GM21360 (cell line): ENCODE data around the gene SLC28A2.
A peak's percentile ranks its signal among the peaks of the same experiment; 100 is the strongest.
"Not testable (repeated sequence)": the region's sequence is repeated elsewhere in the genome, so short reads cannot be mapped to it uniquely, and the experiment has no call there.

Source experiments
- ATAC-seq: cut with Tn5 transposase; IDR thresholded peaks from one replicate; pipeline ENCODE4 v1.9.1; 2021; ENCODE audit warnings: mild to moderate bottlenecking, moderate library complexity; ENCODE audit not compliant: unreplicated experiment

The SLC28A2 gene

DNA sequence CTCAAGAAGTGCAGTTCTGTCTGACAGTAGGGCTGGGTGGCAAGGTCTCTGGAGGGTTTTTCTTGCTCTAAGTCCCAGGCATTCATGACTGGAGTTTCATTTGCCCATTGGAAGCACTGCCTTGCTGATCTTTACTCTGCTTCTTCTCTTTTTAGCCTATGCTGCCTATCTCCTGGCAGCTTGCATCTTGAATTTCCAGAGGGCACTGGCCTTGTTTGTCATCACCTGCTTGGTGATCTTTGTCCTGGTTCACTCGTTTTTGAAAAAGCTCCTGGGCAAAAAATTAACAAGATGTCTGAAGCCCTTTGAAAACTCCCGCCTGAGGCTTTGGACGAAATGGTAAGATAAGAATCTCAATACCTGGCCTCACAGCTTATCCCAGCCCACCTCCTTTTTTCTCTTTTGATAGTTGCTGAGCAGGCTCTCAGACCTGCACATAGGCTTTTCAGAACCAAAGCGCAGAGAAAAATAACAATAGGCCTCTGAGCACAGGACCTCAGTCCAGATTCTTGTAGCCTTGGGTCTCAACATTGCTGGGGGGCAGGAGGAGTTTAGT, 10.9 kb downstream of the SLC28A2 start:
- no peak for ATAC-seq

GRCh38 chr15:45263854-45264253, 11.8 kb downstream of the SLC28A2 start:
- ATAC-seq, result no peak

- no peak for ATAC-seq
These were observed 13.5 kb downstream of the SLC28A2 start for GRCh38 chr15:45265506-45265905.

DNA sequence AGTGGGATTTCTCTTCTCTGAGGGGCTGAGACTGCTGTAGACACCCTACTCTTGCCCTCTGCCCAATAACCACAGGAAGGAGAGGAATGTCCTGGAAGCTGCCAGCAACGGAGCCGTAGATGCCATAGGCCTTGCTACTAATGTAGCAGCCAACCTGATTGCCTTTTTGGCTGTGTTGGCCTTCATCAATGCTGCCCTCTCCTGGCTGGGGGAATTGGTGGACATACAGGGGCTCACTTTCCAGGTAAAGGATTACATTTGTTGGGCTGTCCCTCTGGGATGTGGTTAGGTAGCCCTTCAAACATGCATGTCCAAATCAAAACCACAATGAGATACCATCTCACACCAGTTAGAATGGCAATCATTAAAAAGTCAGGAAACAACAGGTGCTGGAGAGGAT, 16.1 kb downstream of the SLC28A2 start:
- ATAC-seq, result no peak

- ATAC-seq, result no peak
These were observed 22.8 kb downstream of the SLC28A2 start for GRCh38 chr15:45274636-45275380.

- no peak for ATAC-seq
These were observed 24.8 kb downstream of the SLC28A2 start for GRCh38 chr15:45276831-45277230.

DNA sequence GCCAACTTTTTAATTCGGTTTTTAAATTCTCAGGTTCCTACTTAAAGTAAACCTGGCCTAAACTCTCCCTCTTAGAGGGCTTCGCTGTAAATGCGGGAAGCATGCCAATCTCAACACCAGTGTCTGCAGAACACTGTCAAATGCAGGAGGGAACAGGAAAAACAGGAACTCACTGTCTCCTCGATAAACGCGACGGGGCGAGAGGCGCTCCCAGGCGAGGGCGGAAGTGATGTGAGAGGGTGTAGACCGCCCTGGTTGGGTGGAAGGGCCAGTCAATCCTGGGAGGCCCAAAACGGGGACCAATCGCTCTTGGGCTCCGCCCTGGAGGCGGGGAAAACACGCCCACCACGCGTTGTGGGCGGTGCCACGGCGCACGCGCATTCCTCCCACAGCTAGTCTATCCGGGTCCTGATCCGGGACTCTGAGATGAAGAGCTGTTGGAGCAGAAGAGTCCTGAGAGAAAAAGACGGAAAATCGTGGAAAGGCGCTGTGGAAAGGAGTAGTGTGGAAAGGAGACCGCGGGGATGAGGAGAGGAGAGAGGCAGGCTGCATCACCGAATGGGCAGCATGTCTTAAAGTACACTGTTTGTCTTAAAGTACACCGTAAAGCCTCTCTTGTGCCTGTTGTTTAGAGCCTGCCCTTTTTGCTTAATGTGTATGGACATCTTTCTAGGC, 27.1 kb downstream of the SLC28A2 start:
- ATAC-seq, result peak; percentile 100

- ATAC-seq, result no peak
These were observed 33.4 kb downstream of the SLC28A2 start for GRCh38 chr15:45285413-45285812.

DNA sequence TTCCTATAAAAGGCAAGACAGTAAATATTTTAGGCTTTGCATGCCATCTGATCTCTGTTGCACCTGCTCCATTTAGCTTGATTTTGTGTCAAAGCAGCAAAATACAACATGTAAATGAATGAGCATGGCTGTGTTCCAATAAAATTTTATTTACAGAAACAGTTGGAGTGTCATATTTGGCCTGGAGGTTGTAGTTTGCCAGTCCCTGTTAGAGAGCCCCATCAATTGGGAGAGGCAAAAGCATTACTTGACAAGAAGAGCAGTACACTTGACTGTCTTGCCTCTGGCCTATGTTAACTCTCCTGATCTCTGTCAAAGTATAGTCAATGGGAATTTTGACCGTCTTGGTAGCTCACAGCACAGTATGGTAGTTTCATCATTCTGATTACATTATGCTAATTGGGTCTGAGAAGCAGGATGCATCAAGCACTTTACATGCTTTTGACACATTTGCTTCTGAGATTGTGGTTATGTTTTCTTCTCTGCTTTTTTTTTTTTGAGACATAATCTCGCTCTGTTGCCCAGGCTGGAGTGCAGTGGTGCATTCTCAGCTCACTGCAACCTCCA, 35.4 kb downstream of the SLC28A2 start:
- ATAC-seq, result no peak

DNA sequence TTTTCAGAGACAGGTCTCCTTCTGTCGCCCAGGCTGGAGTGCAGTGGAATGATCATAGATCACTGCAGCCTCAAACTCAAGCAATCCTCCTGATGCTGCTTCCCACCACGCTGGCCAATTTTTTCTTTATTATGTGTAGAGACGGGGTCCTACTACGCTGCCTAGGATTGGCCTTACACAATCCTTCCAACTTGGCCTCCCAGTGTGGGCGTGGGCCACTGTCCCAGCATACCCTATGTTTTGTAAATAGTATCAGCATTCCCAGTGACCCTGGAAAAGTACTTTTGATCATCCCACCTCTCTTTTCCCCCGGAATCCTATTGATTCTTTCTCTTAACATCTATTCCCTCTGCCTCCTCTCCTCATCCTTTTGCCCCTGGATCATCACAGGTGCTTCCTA, 36.9 kb downstream of the SLC28A2 start:
- no peak for ATAC-seq

GRCh38 chr15:45291822-45292582, 40.0 kb downstream of the SLC28A2 start:
- ATAC-seq, result no peak

DNA sequence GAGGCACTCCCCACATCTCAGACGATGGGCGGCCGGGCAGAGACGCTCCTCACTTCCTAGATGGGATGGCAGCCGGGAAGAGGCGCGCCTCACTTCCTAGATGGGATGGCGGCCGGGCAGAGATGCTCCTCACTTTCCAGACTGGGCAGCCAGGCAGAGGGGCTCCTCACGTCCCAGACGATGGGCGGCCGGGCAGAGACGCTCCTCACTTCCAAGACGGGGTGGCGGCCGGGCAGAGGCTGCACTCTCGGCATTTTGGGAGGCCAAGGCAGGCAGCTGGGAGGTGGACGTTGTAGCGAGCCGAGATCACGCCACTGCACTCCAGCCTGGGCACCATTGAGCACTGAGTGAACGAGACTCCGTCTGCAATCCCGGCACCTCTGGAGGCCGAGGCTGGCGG, 41.3 kb downstream of the SLC28A2 start:
- not testable (repeated sequence) for ATAC-seq

DNA sequence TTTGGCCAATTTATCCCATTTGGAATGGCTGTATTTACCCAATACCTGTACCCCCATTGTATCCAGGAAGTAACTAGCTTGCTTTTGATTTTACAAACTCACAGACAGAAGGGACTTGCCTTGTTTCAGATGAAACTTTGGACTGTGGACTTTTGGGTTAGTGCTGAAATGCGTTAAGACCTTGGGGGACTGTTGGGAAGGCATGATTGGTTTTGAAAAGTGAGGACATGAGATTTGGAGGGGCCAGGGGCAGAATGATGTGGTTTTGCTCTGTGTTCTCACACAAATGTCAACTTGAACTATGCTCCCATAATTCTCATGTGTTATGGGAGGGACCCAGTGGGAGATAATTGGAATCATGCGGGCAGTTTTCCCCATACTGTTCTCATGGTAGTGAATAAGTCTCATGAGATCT, 46.9 kb downstream of the SLC28A2 start:
- ATAC-seq, result not testable (repeated sequence)

DNA sequence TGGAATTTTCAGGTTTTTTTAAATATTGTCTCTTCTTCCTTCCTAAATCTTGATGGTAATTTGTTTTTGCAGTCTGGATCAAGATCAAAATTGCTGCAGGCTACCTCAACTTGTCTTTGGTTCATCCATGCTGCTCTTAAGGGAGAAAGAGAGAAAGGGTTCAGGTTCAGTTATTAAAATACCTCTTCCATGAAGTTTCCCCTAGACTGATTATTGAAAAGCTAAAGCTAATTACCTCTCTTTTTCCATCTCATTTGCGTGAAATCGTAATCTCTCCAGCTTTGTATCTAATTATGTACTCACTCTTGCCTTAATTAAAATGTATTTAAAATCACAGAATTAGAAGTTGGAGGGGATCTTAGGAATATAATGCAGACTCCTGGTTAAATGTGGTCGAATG, 52.7 kb downstream of the SLC28A2 start:
- no peak for ATAC-seq

DNA sequence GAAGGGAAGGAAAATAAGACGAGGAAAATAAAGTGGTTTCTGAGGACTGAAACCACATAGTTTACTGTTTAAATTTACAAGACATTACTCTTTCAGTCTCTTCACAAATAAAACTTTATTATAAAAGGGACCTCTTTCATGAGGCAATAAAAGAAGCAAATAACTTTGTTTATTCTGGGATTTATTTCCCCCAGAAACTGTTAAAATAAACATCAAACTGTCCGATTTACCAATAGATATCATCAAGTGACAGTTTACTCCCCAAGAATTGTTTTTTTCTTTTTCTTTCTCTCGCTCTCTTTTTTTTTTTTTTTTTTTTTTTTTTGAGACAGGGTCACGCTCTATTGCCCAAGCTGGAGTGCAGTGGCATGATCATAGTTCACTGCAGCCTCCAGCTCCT, 54.1 kb downstream of the SLC28A2 start:
- no peak for ATAC-seq

- ATAC-seq, result no peak
These were observed 55.3 kb downstream of the SLC28A2 start for GRCh38 chr15:45307230-45307924.

DNA sequence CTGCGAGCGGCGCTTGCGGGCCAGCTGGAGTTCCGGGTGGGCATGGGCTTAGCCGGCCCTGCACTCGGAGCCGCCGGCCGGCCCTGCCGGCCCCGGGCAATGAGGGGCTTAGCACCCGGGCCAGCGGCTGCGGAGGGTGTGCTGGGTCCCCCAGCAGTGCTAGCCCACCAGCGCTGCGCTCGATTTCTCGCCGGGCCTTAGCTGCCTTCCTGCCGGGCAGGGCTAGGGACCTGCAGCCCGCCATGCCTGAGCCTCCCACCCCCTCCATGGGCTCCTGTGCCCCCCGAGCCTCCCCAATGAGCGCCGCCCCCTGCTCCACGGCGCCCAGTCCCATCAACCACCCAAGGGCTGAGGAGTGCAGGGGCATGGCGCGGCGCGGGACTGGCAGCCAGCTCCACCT, 62.1 kb downstream of the SLC28A2 start:
- not testable (repeated sequence) for ATAC-seq

DNA sequence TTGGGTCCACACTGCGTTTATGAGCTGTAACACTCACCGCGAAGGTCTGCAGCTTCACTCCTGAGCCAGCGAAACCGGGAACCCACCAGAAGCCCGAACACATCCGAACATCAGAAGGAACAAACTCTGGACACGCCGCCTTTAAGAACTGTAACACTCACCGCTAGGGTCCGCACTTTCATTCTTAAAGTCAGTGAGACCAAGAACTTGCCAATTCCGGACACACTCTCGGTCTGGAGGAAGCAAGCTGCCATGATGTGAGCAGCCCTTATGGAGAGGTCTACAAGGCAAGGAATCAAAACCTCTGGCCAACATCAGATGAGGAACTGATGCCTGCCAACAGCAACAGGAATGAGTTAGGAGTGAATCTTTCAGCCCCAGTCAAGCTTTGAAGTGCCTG, 62.9 kb downstream of the SLC28A2 start:
- no peak for ATAC-seq

GRCh38 chr15:45319472-45320214, 67.6 kb downstream of the SLC28A2 start:
- no peak for ATAC-seq
